HepG2 (cell line): ENCODE results near the gene SPAG7.

Experiments
- ATF2 ChIP-seq: sonication (generic); formaldehyde crosslinking; IDR thresholded peaks from 2 replicates; pipeline ENCODE4 v1.4.0; 2020; ENCODE audit warnings: missing genetic modification reagents
- CTCF ChIP-seq: sonication (generic); formaldehyde crosslinking; IDR thresholded peaks from 2 replicates; pipeline ENCODE4 v1.5.0; 2020; ENCODE audit warnings: mild to moderate bottlenecking, missing genetic modification reagents, moderate library complexity
- EZH2 ChIP-seq: conservative IDR thresholded peaks from 2 replicates; pipeline ENCODE4 v1.6.1; 2012; ENCODE audit warnings: mild to moderate bottlenecking, low read depth, low read length, moderate library complexity
- PHF20 ChIP-seq: sonication (generic); formaldehyde crosslinking; IDR thresholded peaks from 2 replicates; pipeline ENCODE4 v1.5.0; 2020; ENCODE audit warnings: mild to moderate bottlenecking, missing genetic modification reagents
- PRDM10 ChIP-seq: sonication (generic); formaldehyde crosslinking; IDR thresholded peaks from 2 replicates; pipeline ENCODE4 v1.4.0; 2020; ENCODE audit warnings: low read depth, missing genetic modification reagents
- SMAD3 ChIP-seq: sonication (generic); formaldehyde crosslinking; IDR thresholded peaks from 2 replicates; pipeline ENCODE4 v1.4.0; 2020; ENCODE audit warnings: missing genetic modification reagents
- YY1 ChIP-seq: IDR thresholded peaks from 2 replicates; pipeline ENCODE4 v1.6.1; 2011; ENCODE audit warnings: low read length, low read depth, moderate library complexity, mild to moderate bottlenecking; ENCODE audit not compliant: insufficient read depth, insufficient replicate concordance
- ZUFSP ChIP-seq: sonication (generic); formaldehyde crosslinking; IDR thresholded peaks from 2 replicates; pipeline ENCODE4 v1.9.0; 2021; ENCODE audit warnings: missing genetic modification reagents, mild to moderate bottlenecking, borderline replicate concordance

- TF ChIP-seq SMAD3 (CRISPR knock-in tag), result no peak
- no peak for TF ChIP-seq PHF20 (CRISPR knock-in tag)
- no peak for TF ChIP-seq PRDM10 (CRISPR knock-in tag)
- TF ChIP-seq CTCF (CRISPR knock-in tag), result no peak
- no peak for TF ChIP-seq YY1
- TF ChIP-seq EZH2, result no peak
- TF ChIP-seq ATF2 (CRISPR knock-in tag), result no peak
- TF ChIP-seq ZUFSP (CRISPR knock-in tag), result no peak
Observed at GRCh38 chr17:4982305-4982704, 14.7 kb upstream of the SPAG7 start.
